Parietal lobe (tissue), 2 donors: Measurements from ENCODE around the gene BAMBI. TPM values are rescaled to one million over a fixed set of nuclear protein-coding genes. Genes with fewer than 3 reads are reported as not detected.

ENCODE experiments used
- small RNA-seq: library from RNA; depleted of rRNA; stranded (forward); fragments of <200 nt; gene quantifications from one replicate; pipeline ENCODE3, GENCODE V24; 2014; ENCODE audit warnings: low replicate concordance
- total RNA-seq: library from RNA; depleted of rRNA; stranded (reverse); fragments of >200 nt; gene quantifications from one replicate; pipeline ENCODE4 v1.2.3, GENCODE V29; 2014

The BAMBI gene, protein sequence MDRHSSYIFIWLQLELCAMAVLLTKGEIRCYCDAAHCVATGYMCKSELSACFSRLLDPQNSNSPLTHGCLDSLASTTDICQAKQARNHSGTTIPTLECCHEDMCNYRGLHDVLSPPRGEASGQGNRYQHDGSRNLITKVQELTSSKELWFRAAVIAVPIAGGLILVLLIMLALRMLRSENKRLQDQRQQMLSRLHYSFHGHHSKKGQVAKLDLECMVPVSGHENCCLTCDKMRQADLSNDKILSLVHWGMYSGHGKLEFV
- total RNA-seq: 1.9 TPM

GRCh38 chr10:28676968-28677887 lies at the start of gene BAMBI:
TSS of gene BAMBI (plus strand) at chr10:28677521. CDS start at chr10:28677898, 377 bp downstream.

Small RNA genes lying within 50 kb of the gene (small RNA-seq; reads per million reads assigned to genes)
- gene RNU4ATAC6P: not detected
- not detected for gene RNU6-1067P

Other genes with a start within 250 kb of the BAMBI start
- 147 TPM for gene WAC, start 144.4 kb upstream of the BAMBI start, total RNA-seq